ENCODE measurements around the gene DENND4B.
"Not testable (repeated sequence)": the region's sequence is repeated elsewhere in the genome, so short reads cannot be mapped to it uniquely, and the experiment has no call there.

Gene DENND4B

DNA sequence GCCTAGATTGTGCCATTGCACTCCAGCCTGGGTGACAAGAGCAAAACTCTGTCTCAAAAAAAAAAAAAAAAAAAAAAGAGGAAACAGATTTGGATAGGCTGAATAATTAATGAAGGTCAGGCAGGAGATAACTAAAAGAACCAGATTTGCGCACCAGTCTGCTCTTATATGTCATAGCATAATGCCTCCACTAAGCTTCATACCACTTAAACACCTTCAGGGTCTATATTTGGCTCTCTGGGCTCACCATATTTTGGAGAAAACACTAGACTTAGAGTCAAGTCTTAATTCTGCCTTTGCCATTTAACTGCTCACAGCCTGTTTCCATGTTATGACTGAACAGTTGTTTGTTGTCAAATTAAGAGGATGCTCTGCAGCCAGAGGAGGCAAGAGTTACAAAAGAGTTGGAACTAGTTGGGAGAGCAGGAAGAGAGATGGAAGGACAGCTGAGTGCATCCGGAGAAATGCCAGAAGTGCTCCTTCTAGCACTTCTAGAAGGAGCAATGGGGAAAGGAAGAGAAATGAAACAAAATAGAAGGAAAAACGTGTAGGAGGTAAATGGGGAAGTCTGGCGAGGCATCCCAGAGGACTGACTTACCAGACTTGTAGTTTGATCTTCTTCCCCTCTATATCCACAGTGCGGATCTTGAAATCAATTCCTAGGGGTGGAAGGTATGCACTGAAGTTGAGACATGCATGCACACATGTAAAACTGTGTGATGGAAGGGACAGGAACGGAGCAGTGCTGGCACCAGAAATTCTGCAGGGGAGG lies 37.8 kb upstream of the DENND4B start:
- Histone ChIP-seq H3K4me1 (ENCODE audit: control insufficient read depth in 5 of 5, insufficient read depth in 5 of 5, low read length in 5 of 5) (peaks cover 6 to 37% (median 23%) of the 10 kb centered on the region in 5 donors), H3K27me3 (ENCODE audit: control insufficient read depth in 5 of 5, insufficient read depth in 4 of 5, low read length in 5 of 5) (no peaks in the 10 kb centered on the region), H3K9ac (ENCODE audit: low read length in 5 of 5) (peak overlapping the region in 4 of 5 donors; percentile 44 to 90 (median 64)), H3K36me3 (ENCODE audit: control insufficient read depth in 5 of 5, insufficient read depth in 5 of 5, low read length in 5 of 5) (peaks cover 0 to 15% (median 10%) of the 10 kb centered on the region in 5 donors), H3K9me3 (ENCODE audit: control insufficient read depth in 5 of 5, low read length in 5 of 5) (no peaks in the 10 kb centered on the region), H3K27ac (ENCODE audit: low read depth, low read length) (peak overlapping the region; percentile 91), H3K4me3 (ENCODE audit: low read depth in 1 of 5, low read length in 5 of 5) (peak overlapping the region in 3 of 5 donors; percentile 79 to 81 (median 80))

- not testable (repeated sequence) for H3K9me3 ChIP-seq (ENCODE audit: control insufficient read depth in 5 of 5, low read length in 5 of 5); H3K27ac ChIP-seq (ENCODE audit: low read depth, low read length); H3K27me3 ChIP-seq (ENCODE audit: control insufficient read depth in 5 of 5, insufficient read depth in 4 of 5, low read length in 5 of 5); H3K4me3 ChIP-seq (ENCODE audit: low read depth in 1 of 5, low read length in 5 of 5); H3K9ac ChIP-seq (ENCODE audit: low read length in 5 of 5)
- peaks cover 4 to 46% (median 34%) of the 10 kb centered on the region in 5 donors for H3K4me1 ChIP-seq (ENCODE audit: control insufficient read depth in 5 of 5, insufficient read depth in 5 of 5, low read length in 5 of 5)
- H3K36me3 ChIP-seq (ENCODE audit: control insufficient read depth in 5 of 5, insufficient read depth in 5 of 5, low read length in 5 of 5): peaks cover 0 to 15% (median 10%) of the 10 kb centered on the region in 5 donors
These were observed 35.2 kb upstream of the DENND4B start for GRCh38 chr1:153981735-153982134.

DNA sequence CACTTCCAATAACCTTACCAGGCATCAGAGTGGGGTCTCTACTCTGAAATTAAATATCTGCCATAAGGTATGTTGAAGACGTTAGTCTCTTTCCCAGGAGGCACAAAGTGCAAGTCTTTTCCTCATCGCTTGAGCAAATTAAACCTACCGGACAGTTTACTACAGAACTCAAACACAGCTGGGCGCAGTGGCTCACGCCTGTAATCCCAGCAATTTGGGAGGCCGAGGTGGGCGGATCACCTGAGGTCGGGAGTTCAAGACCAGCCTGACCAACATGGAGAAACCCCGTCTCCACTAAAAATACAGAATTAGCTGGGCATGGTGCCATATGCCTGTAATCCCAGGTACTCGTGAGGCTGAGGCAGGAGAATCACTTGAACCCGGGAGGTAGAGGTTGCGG lies 32.6 kb upstream of the DENND4B start:
- H3K9ac ChIP-seq (ENCODE audit: low read length in 5 of 5); H3K4me3 ChIP-seq (ENCODE audit: low read depth in 1 of 5, low read length in 5 of 5); H3K27me3 ChIP-seq (ENCODE audit: control insufficient read depth in 5 of 5, insufficient read depth in 4 of 5, low read length in 5 of 5); H3K27ac ChIP-seq (ENCODE audit: low read depth, low read length); H3K9me3 ChIP-seq (ENCODE audit: control insufficient read depth in 5 of 5, low read length in 5 of 5): not testable (repeated sequence)
- H3K4me1 ChIP-seq (ENCODE audit: control insufficient read depth in 5 of 5, insufficient read depth in 5 of 5, low read length in 5 of 5): peaks cover 0 to 35% (median 25%) of the 10 kb centered on the region in 5 donors
- peaks cover 4 to 29% (median 24%) of the 10 kb centered on the region in 5 donors for H3K36me3 ChIP-seq (ENCODE audit: control insufficient read depth in 5 of 5, insufficient read depth in 5 of 5, low read length in 5 of 5)

DNA sequence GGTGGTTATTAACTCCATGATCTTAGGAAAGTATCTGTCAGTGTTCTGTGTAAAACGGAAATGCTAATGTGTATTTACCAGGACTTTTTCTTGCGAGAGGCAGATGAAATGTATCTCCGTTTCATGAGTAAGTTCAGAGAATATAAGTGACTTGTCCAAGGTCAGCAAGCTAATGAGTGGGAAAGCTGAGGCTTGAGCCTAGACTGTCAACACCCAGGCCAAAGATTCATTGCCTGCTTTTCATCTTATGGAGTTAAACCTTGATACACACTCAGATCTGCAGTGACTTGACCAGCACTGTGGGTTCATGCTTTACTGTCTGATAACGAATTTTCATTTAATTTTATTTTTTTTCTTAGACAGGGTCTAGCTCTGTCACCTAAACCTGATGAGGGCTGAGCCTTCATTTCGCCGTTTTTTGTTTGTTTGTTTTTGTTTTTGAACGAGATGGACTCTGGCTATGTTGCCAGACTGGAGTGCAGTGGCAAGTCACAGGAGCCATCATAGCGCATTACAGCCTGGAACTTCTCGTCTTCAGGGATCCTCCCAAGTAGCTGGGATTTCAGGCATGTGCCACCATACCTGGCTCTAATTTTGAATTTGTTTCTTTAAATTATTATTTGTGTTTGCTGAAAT lies 31.9 kb upstream of the DENND4B start:
- Histone ChIP-seq H3K4me1 (ENCODE audit: control insufficient read depth in 5 of 5, insufficient read depth in 5 of 5, low read length in 5 of 5) (peaks cover 0 to 35% (median 25%) of the 10 kb centered on the region in 5 donors), H3K27ac (ENCODE audit: low read depth, low read length) (peak overlapping the region; percentile 83), H3K36me3 (ENCODE audit: control insufficient read depth in 5 of 5, insufficient read depth in 5 of 5, low read length in 5 of 5) (peaks cover 5 to 36% (median 31%) of the 10 kb centered on the region in 5 donors), H3K4me3 (ENCODE audit: low read depth in 1 of 5, low read length in 5 of 5) (peak overlapping the region; percentile 95 to 97 (median 96)), H3K9ac (ENCODE audit: low read length in 5 of 5) (peak overlapping the region in 3 of 5 donors; percentile 68 to 99 (median 97)), H3K27me3 (ENCODE audit: control insufficient read depth in 5 of 5, insufficient read depth in 4 of 5, low read length in 5 of 5) (no peaks in the 10 kb centered on the region), H3K9me3 (ENCODE audit: control insufficient read depth in 5 of 5, low read length in 5 of 5) (no peaks in the 10 kb centered on the region)

GRCh38 chr1:153977250-153978240 lies 31.0 kb upstream of the DENND4B start, which contains the start of gene JTB:
TSS of gene JTB (minus strand) at chr1:153977674. CDS start at chr1:153977252, 422 bp downstream.
- Histone ChIP-seq H3K9ac (ENCODE audit: low read length in 5 of 5) (peak within 1 kb of the TSS; percentile 89 to 99 (median 97)), H3K9me3 (ENCODE audit: control insufficient read depth in 5 of 5, low read length in 5 of 5) (no peaks in the 10 kb centered on the region), H3K4me3 (ENCODE audit: low read depth in 1 of 5, low read length in 5 of 5) (peak within 1 kb of the TSS; percentile 95 to 97 (median 96)), H3K4me1 (ENCODE audit: control insufficient read depth in 5 of 5, insufficient read depth in 5 of 5, low read length in 5 of 5) (peaks cover 0 to 35% (median 25%) of the 10 kb centered on the region in 5 donors), H3K27ac (ENCODE audit: low read depth, low read length) (peak within 1 kb of the TSS; percentile 83), H3K36me3 (ENCODE audit: control insufficient read depth in 5 of 5, insufficient read depth in 5 of 5, low read length in 5 of 5) (peaks cover 5 to 35% (median 33%) of the 10 kb centered on the region in 5 donors), H3K27me3 (ENCODE audit: control insufficient read depth in 5 of 5, insufficient read depth in 4 of 5, low read length in 5 of 5) (no peaks in the 10 kb centered on the region)

DNA sequence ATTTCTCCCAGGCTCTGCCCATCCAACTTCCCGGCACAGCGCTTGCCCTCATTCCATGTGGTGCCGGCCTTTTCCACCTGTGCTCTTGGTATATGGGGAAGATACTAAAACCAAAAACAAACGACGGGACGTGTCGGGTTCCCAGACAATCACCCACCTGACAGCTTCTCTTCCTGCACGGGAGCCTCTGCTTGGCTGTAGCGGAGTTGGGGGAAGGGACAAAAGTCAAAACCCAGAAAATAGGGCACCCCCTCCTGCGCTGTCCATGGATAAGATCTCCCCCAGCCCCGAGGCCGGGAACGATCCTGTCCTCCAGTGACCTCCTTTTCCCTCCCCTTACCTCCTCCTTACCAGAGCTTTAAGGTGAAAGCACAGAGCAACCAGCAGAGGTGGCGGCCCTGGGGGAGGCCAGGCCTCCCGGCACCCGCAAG lies 30.3 kb upstream of the DENND4B start:
- no peaks in the 10 kb centered on the region for H3K9me3 ChIP-seq (ENCODE audit: control insufficient read depth in 5 of 5, low read length in 5 of 5)
- H3K36me3 ChIP-seq (ENCODE audit: control insufficient read depth in 5 of 5, insufficient read depth in 5 of 5, low read length in 5 of 5): peaks cover 5 to 32% (median 29%) of the 10 kb centered on the region in 5 donors
- H3K4me1 ChIP-seq (ENCODE audit: control insufficient read depth in 5 of 5, insufficient read depth in 5 of 5, low read length in 5 of 5): peaks cover 0 to 35% (median 25%) of the 10 kb centered on the region in 5 donors
- peak overlapping the region; percentile 89 to 99 (median 97) for H3K9ac ChIP-seq (ENCODE audit: low read length in 5 of 5)
- no peaks in the 10 kb centered on the region for H3K27me3 ChIP-seq (ENCODE audit: control insufficient read depth in 5 of 5, insufficient read depth in 4 of 5, low read length in 5 of 5)
- peak overlapping the region; percentile 81 to 97 (median 96) for H3K4me3 ChIP-seq (ENCODE audit: low read depth in 1 of 5, low read length in 5 of 5)
- H3K27ac ChIP-seq (ENCODE audit: low read depth, low read length): peak overlapping the region; percentile 83

DNA sequence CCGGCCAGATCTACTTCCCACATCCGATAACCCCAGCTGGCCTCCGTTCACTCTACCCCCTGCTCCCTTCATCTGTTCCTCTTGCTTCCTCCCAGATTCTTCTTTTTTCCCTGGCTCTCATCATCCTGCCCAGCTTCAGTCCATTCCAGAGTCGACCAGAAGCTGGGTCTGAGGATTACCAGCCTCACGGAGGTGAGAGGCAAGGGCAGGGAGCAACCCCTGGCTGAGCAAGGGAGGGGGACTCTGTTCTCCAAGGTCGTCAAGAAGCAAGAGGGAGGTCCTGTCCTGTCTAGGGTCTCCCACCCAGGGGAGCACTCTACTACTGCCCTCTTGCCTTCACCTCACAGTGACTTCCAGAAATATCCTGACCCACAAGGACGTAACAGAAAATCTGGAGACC lies 27.0 kb upstream of the DENND4B start:
- H3K27ac ChIP-seq (ENCODE audit: low read depth, low read length): no peak overlapping the region
- H3K27me3 ChIP-seq (ENCODE audit: control insufficient read depth in 5 of 5, insufficient read depth in 4 of 5, low read length in 5 of 5): no peaks in the 10 kb centered on the region
- H3K4me3 ChIP-seq (ENCODE audit: low read depth in 1 of 5, low read length in 5 of 5): no peak overlapping the region
- no peak overlapping the region for H3K9ac ChIP-seq (ENCODE audit: low read length in 5 of 5)
- peaks cover 0 to 34% (median 25%) of the 10 kb centered on the region in 5 donors for H3K4me1 ChIP-seq (ENCODE audit: control insufficient read depth in 5 of 5, insufficient read depth in 5 of 5, low read length in 5 of 5)
- H3K36me3 ChIP-seq (ENCODE audit: control insufficient read depth in 5 of 5, insufficient read depth in 5 of 5, low read length in 5 of 5): peaks cover 5 to 28% (median 27%) of the 10 kb centered on the region in 5 donors
- no peaks in the 10 kb centered on the region for H3K9me3 ChIP-seq (ENCODE audit: control insufficient read depth in 5 of 5, low read length in 5 of 5)

- H3K36me3 ChIP-seq (ENCODE audit: control insufficient read depth in 5 of 5, insufficient read depth in 5 of 5, low read length in 5 of 5): peaks cover 5 to 28% (median 27%) of the 10 kb centered on the region in 5 donors
- H3K27ac ChIP-seq (ENCODE audit: low read depth, low read length): no peak overlapping the region
- H3K4me1 ChIP-seq (ENCODE audit: control insufficient read depth in 5 of 5, insufficient read depth in 5 of 5, low read length in 5 of 5): peaks cover 0 to 34% (median 26%) of the 10 kb centered on the region in 5 donors
- H3K4me3 ChIP-seq (ENCODE audit: low read depth in 1 of 5, low read length in 5 of 5): no peak overlapping the region
- H3K27me3 ChIP-seq (ENCODE audit: control insufficient read depth in 5 of 5, insufficient read depth in 4 of 5, low read length in 5 of 5): no peaks in the 10 kb centered on the region
- H3K9ac ChIP-seq (ENCODE audit: low read length in 5 of 5): no peak overlapping the region
- no peaks in the 10 kb centered on the region for H3K9me3 ChIP-seq (ENCODE audit: control insufficient read depth in 5 of 5, low read length in 5 of 5)
These were observed 26.6 kb upstream of the DENND4B start for GRCh38 chr1:153973071-153973470.

GRCh38 chr1:153970346-153970745 lies 23.8 kb upstream of the DENND4B start:
- peaks cover 0 to 31% (median 23%) of the 10 kb centered on the region in 5 donors for H3K4me1 ChIP-seq (ENCODE audit: control insufficient read depth in 5 of 5, insufficient read depth in 5 of 5, low read length in 5 of 5)
- H3K36me3 ChIP-seq (ENCODE audit: control insufficient read depth in 5 of 5, insufficient read depth in 5 of 5, low read length in 5 of 5): peaks cover 5 to 23% (median 21%) of the 10 kb centered on the region in 5 donors
- H3K27me3 ChIP-seq (ENCODE audit: control insufficient read depth in 5 of 5, insufficient read depth in 4 of 5, low read length in 5 of 5): no peaks in the 10 kb centered on the region
- H3K27ac ChIP-seq (ENCODE audit: low read depth, low read length): no peak overlapping the region
- no peak overlapping the region for H3K4me3 ChIP-seq (ENCODE audit: low read depth in 1 of 5, low read length in 5 of 5)
- H3K9ac ChIP-seq (ENCODE audit: low read length in 5 of 5): no peak overlapping the region
- no peaks in the 10 kb centered on the region for H3K9me3 ChIP-seq (ENCODE audit: control insufficient read depth in 5 of 5, low read length in 5 of 5)
